Panc1 (cell line): ENCODE results near the gene ZC3HAV1. TPM values are rescaled to one million over a fixed set of nuclear protein-coding genes. Genes with fewer than 3 reads are reported as not detected.

Experiments
- ATAC-seq: fragments of 200-7000 bp; cut with Tn5 transposase; 2 replicates; pipeline ENCODE4 v1.9.1; 2020; ENCODE audit warnings: mild to moderate bottlenecking, moderate library complexity
- BruUV-seq: library from RNA; stranded (reverse); fragments of 400-500 nt; replicated peaks from 2 replicates; lab custom pipeline; 2021; lab: Mats Ljungman, UMichigan
- CTCF ChIA-PET: fragments of 300-600 bp; sonication (Branson Sonifier 250); formaldehyde crosslinking; loops from one replicate; lab custom pipeline; 2022; ENCODE audit warnings: antibody characterized with exemption; lab: Charles Lee
- POLR2A ChIA-PET: fragments of 300-600 bp; sonication (Branson Sonifier 250); formaldehyde crosslinking; loops from one replicate; lab custom pipeline; 2022; ENCODE audit warnings: antibody characterized with exemption; lab: Charles Lee
- DNase-seq: peaks from one replicate; pipeline ENCODE4 v3.0.0-alpha.2; 2010; ENCODE audit warnings: low read depth, low spot score
- H3K27ac ChIP-seq: 2 replicates; pipeline ENCODE4 v1.5.1; 2011; ENCODE audit warnings: mild to moderate bottlenecking, low read length, inconsistent platforms
- H3K27me3 ChIP-seq: fragments of 200-500 bp; sonication (Bioruptor generic); 2 replicates; pipeline ENCODE4 v1.6.0; 2014; ENCODE audit warnings: low read length, inconsistent platforms; ENCODE audit not compliant: control insufficient read depth, insufficient read depth
- H3K36me3 ChIP-seq: fragments of 200-500 bp; sonication (Bioruptor generic); 2 replicates; pipeline ENCODE4 v1.5.1; 2014; ENCODE audit warnings: inconsistent platforms, mild to moderate bottlenecking, low read length, moderate library complexity; ENCODE audit not compliant: control insufficient read depth, insufficient read depth
- H3K4me1 ChIP-seq: 2 replicates; pipeline ENCODE4 v1.5.1; 2011; ENCODE audit warnings: inconsistent platforms, mild to moderate bottlenecking, low read length, moderate library complexity; ENCODE audit not compliant: control insufficient read depth, insufficient read depth
- H3K4me3 ChIP-seq, 2 experiments: 2 replicates each; pipeline ENCODE4 v1.5.1; 2011 to 2012; ENCODE audit warnings: low read depth in 2 of 2, low read length in 2 of 2, mild to moderate bottlenecking in 2 of 2, inconsistent platforms in 1 of 2, moderate library complexity in 1 of 2
- H3K9me3 ChIP-seq: fragments of 200-500 bp; sonication (Bioruptor generic); 2 replicates; pipeline ENCODE4 v1.5.1; 2014; ENCODE audit warnings: low read depth, mild to moderate bottlenecking, inconsistent platforms, low read length, moderate library complexity; ENCODE audit not compliant: control insufficient read depth, insufficient read depth
- POLR2AphosphoS5 ChIP-seq: IDR thresholded peaks from 2 replicates; pipeline ENCODE4 v1.6.1; 2012; ENCODE audit warnings: mild to moderate bottlenecking, low read depth, low read length, moderate library complexity
- REST ChIP-seq, 2 experiments: IDR thresholded peaks; 2 replicates each; pipeline ENCODE4 v1.6.1; 2011 to 2012; ENCODE audit warnings: low read depth in 2 of 2, control low read depth in 1 of 2, low read length in 1 of 2, mild to moderate bottlenecking in 1 of 2, moderate library complexity in 1 of 2; ENCODE audit not compliant: insufficient read depth in 1 of 2
- SIN3A ChIP-seq: IDR thresholded peaks from 2 replicates; pipeline ENCODE4 v1.6.1; 2012; ENCODE audit warnings: low read depth, mild to moderate bottlenecking, low read length, moderate library complexity, borderline replicate concordance; ENCODE audit not compliant: insufficient read depth
- TCF7L2 ChIP-seq: IDR thresholded peaks from 2 replicates; pipeline ENCODE4 v1.6.1; 2011; ENCODE audit warnings: mild to moderate bottlenecking, low read depth, low read length, inconsistent platforms
- in situ Hi-C: cut with HindIII; loops from 2 replicates; pipeline ENCODE4 v1.10.0; 2016; ENCODE audit warnings: low sequenced_read_pairs, low pct_unique_long_range_greater_than_20kb
- intact Hi-C: fragments of 100-400 bp; cut with micrococcal nuclease; formaldehyde crosslinking; loops from one replicate; pipeline ENCODE4 v1.10.0; 2022; ENCODE audit not compliant: unreplicated experiment
- total RNA-seq: library from RNA; stranded (reverse); gene quantifications from one replicate; pipeline ENCODE4 v1.2.1, GENCODE V29; 2021; ENCODE audit not compliant: unreplicated experiment
- TF ChIP-seq, protein P1 (sequence below): fragments of 450-650 bp; IDR thresholded peaks from 2 replicates; pipeline ENCODE4 v1.5.1; 2017; ENCODE audit warnings: mild to moderate bottlenecking

ZC3HAV1 gene
- total RNA-seq, 1 experiment from 2014 or later: 47.1 TPM

DNA sequence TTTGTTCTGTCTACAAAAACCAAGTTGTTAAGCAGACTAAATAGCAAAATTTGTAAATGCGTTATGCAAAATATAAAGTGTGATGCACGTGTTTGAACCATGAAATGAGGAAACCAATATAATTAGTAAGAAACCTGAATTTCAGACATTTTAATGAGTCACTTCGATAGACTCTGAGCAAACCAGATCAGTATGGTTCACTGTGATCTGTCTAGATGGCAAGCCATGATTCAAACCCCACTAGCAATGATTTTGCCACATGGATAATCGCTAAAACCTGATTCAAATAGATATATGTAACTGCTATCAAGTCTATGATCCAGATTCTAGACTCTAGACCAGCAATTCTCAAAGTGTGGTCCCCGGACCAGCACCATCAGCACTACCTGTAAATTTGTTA, 24.8 kb downstream of the ZC3HAV1 start:
- no peak overlapping the region for H3K4me3 ChIP-seq
- peaks cover 21% of the 10 kb centered on the region for H3K36me3 ChIP-seq
- ATAC-seq: no peak
- no TSS peak for BruUV-seq
- TF ChIP-seq TCF7L2: no peak
- TF ChIP-seq REST (IDR thresholded peaks at IDR 0.05; ENCODE audit: insufficient read depth in 1 of 2, low read depth in 2 of 2, low read length in 1 of 2): no peak
- TF ChIP-seq, protein P1, sequence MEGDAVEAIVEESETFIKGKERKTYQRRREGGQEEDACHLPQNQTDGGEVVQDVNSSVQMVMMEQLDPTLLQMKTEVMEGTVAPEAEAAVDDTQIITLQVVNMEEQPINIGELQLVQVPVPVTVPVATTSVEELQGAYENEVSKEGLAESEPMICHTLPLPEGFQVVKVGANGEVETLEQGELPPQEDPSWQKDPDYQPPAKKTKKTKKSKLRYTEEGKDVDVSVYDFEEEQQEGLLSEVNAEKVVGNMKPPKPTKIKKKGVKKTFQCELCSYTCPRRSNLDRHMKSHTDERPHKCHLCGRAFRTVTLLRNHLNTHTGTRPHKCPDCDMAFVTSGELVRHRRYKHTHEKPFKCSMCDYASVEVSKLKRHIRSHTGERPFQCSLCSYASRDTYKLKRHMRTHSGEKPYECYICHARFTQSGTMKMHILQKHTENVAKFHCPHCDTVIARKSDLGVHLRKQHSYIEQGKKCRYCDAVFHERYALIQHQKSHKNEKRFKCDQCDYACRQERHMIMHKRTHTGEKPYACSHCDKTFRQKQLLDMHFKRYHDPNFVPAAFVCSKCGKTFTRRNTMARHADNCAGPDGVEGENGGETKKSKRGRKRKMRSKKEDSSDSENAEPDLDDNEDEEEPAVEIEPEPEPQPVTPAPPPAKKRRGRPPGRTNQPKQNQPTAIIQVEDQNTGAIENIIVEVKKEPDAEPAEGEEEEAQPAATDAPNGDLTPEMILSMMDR: no peak
- TF ChIP-seq SIN3A: no peak
- no peak for TF ChIP-seq POLR2AphosphoS5
- no peaks in the 10 kb centered on the region for H3K4me1 ChIP-seq
- no peaks in the 10 kb centered on the region for H3K27me3 ChIP-seq
- intact Hi-C loops: no loop called here
- no peaks in the 10 kb centered on the region for H3K9me3 ChIP-seq
- ChIA-PET CTCF (no interaction called here), POLR2A (no interaction called here)
- in situ Hi-C loops: no loop called here
- DNase-seq: no peak
- no peak overlapping the region for H3K27ac ChIP-seq

- no peak overlapping the region for H3K4me3 ChIP-seq
These were observed 27.9 kb downstream of the ZC3HAV1 start for GRCh38 chr7:139081584-139081983.

More at GRCh38 chr7:139081584-139081983, 27.9 kb downstream of the ZC3HAV1 start:
- CTCF ChIA-PET: no interaction called here
- DNase-seq (no peak), ATAC-seq (no peak)
- Histone ChIP-seq H3K27ac (no peak overlapping the region), H3K4me1 (no peaks in the 10 kb centered on the region), H3K36me3 (peaks cover 31% of the 10 kb centered on the region), H3K27me3 (no peaks in the 10 kb centered on the region), H3K9me3 (no peaks in the 10 kb centered on the region)
- intact Hi-C loops: no loop called here
- TF ChIP-seq POLR2AphosphoS5: no peak
- TF ChIP-seq TCF7L2: no peak
- TF ChIP-seq SIN3A: no peak
- no peak for TF ChIP-seq REST (IDR thresholded peaks at IDR 0.05; ENCODE audit: insufficient read depth in 1 of 2, low read depth in 2 of 2, low read length in 1 of 2)
- TF ChIP-seq, protein P1: no peak
- BruUV-seq: no TSS peak
- in situ Hi-C loops: no loop called here
- POLR2A ChIA-PET: no interaction called here
